Neuron (in vitro differentiated cells): ENCODE measurements around the gene SYNE2.

Experiments used
- H2AFZ ChIP-seq: one replicate; pipeline ENCODE4 v1.6.1; 2013; ENCODE audit warnings: low read depth, mild to moderate bottlenecking, inconsistent platforms, low read length, moderate library complexity
- H3K27me3 ChIP-seq: one replicate; pipeline ENCODE4 v1.6.1; 2013; ENCODE audit warnings: low read length; ENCODE audit not compliant: insufficient read depth
- H3K36me3 ChIP-seq: one replicate; pipeline ENCODE4 v1.6.1; 2013; ENCODE audit warnings: low read length; ENCODE audit not compliant: insufficient read depth
- H3K4me1 ChIP-seq: one replicate; pipeline ENCODE4 v1.6.1; 2013; ENCODE audit warnings: low read length; ENCODE audit not compliant: insufficient read depth
- H3K4me3 ChIP-seq: 2 replicates; pipeline ENCODE4 v1.5.1; 2013; ENCODE audit warnings: mild to moderate bottlenecking, low read length, moderate library complexity
- H3K9me3 ChIP-seq: one replicate; pipeline ENCODE4 v1.6.1; 2013; ENCODE audit warnings: low read length

The SYNE2 gene

DNA sequence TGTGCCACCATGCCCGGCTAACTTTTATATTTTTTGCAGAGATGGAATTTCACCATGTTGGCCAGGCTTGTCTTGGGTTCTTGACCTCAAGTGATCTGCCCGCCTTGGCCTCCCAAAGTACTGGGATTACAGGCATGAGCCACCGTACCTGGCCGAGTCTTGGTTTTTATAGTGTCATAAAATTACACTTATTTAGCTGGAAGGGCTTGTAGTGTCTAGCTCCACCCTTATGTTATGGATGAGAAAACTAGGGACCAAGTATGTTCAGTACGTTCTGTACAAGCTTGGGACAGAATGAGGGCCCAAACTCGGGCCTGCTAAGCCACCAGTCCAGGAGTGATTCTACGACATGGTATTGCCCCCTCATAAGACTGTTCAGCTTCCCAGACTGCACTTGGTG is 35.1 kb downstream of the SYNE2 start:
- H3K36me3 ChIP-seq: peaks cover 3% of the 10 kb centered on the region
- H3K4me3 ChIP-seq: no peak overlapping the region
- no peaks in the 10 kb centered on the region for H3K27me3 ChIP-seq
- H3K9me3 ChIP-seq: no peaks in the 10 kb centered on the region
- peaks cover 22% of the 10 kb centered on the region for H3K4me1 ChIP-seq
- H2AFZ ChIP-seq: no peak overlapping the region

DNA sequence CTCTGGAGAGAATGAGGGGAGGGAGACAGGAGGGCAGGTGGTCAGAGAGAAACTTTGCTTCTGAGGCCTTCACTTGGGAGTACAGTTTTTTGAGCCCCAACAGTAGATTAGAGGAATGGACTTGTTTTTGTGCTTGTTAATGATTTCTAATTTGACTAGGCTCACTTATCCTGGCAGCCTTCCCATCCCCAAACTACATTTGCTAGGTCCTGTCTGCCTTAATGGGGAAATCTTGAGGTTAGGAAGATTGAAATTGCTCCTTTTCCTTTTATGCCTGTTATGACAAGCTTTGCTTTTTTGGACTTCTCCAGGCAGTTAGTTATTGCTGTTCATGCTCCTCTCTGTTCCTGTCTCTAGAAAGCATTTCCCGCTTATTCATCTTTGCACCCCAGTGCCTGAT is 37.7 kb downstream of the SYNE2 start:
- Histone ChIP-seq H3K4me1 (peaks cover 22% of the 10 kb centered on the region), H3K4me3 (no peak overlapping the region), H3K27me3 (no peaks in the 10 kb centered on the region), H3K36me3 (peaks cover 3% of the 10 kb centered on the region), H3K9me3 (no peaks in the 10 kb centered on the region), H2AFZ (no peak overlapping the region)

DNA sequence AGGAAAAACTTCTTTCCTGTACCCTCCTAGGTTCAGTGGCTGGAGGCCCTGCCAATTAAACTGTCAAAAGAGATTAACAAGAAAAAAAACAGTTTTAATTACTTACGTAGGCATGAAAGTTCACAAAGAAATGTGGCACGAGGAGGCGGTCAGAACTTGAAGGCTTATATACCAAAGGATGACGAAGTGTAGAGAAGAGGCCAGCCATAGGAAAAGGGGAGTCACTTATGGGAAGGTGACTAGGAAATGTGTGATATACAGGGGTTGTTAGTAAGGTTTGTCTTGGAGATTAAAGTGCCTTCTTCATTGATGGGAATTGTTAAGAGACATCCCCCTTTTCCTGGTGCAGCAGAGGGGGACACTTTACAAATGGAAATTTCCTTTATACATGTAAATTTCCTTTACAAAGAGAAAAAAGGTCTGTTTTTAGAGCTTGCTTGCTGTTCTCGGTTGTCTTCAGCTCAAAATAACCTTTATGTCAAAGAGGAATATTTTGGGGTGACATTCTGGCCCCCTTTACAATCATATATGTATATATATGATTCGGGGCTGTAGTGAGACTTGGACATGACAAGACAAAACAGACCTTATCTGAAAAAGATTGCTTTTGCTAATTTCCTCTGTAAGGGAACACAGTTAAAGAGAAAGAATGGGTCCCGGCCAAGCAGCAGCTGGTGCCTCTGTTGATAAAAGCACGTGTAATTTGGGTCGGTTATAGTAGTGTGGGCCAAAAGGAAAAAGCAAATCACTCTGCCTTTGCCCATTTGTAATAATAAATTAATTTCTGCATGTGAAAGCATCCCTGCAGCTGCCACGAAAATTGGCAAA is 38.6 kb downstream of the SYNE2 start:
- H3K36me3 ChIP-seq: peaks cover 3% of the 10 kb centered on the region
- peaks cover 22% of the 10 kb centered on the region for H3K4me1 ChIP-seq
- no peaks in the 10 kb centered on the region for H3K27me3 ChIP-seq
- H2AFZ ChIP-seq: peak overlapping the region; percentile 21
- H3K9me3 ChIP-seq: no peaks in the 10 kb centered on the region
- H3K4me3 ChIP-seq: no peak overlapping the region

GRCh38 chr14:63892265-63892664 is 39.5 kb downstream of the SYNE2 start:
- Histone ChIP-seq H3K4me3 (no peak overlapping the region), H3K4me1 (peaks cover 22% of the 10 kb centered on the region), H3K27me3 (no peaks in the 10 kb centered on the region), H3K9me3 (no peaks in the 10 kb centered on the region), H2AFZ (peak overlapping the region; percentile 21), H3K36me3 (peaks cover 2% of the 10 kb centered on the region)

DNA sequence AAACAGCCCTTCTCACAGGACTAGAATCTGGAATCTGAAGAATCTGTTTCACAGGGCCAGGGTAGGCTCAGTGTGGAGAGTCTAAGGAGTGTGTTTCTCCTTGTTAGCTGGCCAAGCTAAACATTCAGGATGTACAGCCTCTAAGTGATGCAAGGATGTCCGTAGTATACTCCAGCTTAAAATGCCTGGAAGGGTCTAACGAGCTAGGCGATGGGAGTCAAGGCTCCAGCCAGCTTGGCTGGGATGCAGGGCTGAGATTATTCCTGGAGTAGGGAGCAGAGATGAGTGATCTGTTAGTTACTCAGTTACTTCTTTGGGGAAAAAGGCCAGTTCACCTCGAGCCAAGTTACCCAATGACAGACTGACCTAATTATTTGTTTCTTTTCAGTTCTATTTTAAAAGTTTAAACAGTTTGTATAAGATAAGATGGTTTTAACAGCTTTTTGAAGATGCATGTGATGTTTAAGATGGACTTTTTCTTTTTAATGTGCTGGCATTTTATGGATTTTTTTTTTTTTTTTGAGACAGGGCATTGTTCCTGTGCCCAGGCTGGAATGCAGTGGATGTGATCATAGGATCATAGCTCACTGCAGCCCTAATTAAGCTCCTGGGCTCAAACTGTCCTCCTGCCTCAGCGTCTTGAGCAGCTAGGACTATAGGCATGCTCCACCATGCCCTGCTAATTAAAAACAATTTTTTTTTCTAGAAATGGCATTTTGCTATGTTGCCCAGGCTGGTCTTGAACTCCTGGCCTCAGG is 41.1 kb downstream of the SYNE2 start:
- Histone ChIP-seq H3K36me3 (no peaks in the 10 kb centered on the region), H3K9me3 (no peaks in the 10 kb centered on the region), H3K4me1 (peaks cover 31% of the 10 kb centered on the region), H3K27me3 (no peaks in the 10 kb centered on the region), H3K4me3 (no peak overlapping the region), H2AFZ (no peak overlapping the region)

GRCh38 chr14:63895510-63895909 is 42.7 kb downstream of the SYNE2 start:
- H3K4me1 ChIP-seq: peaks cover 27% of the 10 kb centered on the region
- no peaks in the 10 kb centered on the region for H3K36me3 ChIP-seq
- H3K9me3 ChIP-seq: no peaks in the 10 kb centered on the region
- H3K4me3 ChIP-seq: no peak overlapping the region
- H3K27me3 ChIP-seq: no peaks in the 10 kb centered on the region
- H2AFZ ChIP-seq: no peak overlapping the region

DNA sequence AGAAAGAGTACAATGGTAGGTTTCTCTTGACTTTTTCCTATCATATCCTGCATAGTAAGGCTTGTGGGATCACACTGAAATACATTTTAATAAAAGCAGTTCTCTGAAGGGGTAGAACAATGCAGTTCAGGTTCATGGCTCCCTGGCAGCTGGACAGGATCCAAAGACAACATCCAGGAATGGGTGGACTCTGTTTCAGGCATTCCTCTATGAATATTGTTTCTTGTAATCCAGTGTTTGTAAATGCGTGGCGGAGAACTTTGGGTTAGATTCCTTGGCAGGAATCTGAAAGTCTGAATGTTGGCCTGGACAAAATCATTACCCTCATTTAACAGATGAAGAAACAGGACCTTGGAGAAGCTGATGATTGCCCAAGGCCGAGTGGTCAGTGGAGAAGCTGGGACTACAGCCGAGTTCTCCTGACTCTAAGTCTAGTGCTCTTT is 43.5 kb downstream of the SYNE2 start:
- Histone ChIP-seq H2AFZ (no peak overlapping the region), H3K4me1 (peaks cover 19% of the 10 kb centered on the region), H3K27me3 (no peaks in the 10 kb centered on the region), H3K36me3 (no peaks in the 10 kb centered on the region), H3K9me3 (no peaks in the 10 kb centered on the region), H3K4me3 (no peak overlapping the region)

GRCh38 chr14:63897721-63898163 is 44.9 kb downstream of the SYNE2 start:
- Histone ChIP-seq H3K4me3 (no peak overlapping the region), H2AFZ (no peak overlapping the region), H3K27me3 (no peaks in the 10 kb centered on the region), H3K9me3 (no peaks in the 10 kb centered on the region), H3K36me3 (no peaks in the 10 kb centered on the region), H3K4me1 (peaks cover 8% of the 10 kb centered on the region)

- Histone ChIP-seq H3K9me3 (no peaks in the 10 kb centered on the region), H2AFZ (no peak overlapping the region), H3K4me3 (no peak overlapping the region), H3K27me3 (no peaks in the 10 kb centered on the region), H3K36me3 (no peaks in the 10 kb centered on the region), H3K4me1 (peaks cover 8% of the 10 kb centered on the region)
These were observed 47.1 kb downstream of the SYNE2 start for GRCh38 chr14:63899953-63900352.

DNA sequence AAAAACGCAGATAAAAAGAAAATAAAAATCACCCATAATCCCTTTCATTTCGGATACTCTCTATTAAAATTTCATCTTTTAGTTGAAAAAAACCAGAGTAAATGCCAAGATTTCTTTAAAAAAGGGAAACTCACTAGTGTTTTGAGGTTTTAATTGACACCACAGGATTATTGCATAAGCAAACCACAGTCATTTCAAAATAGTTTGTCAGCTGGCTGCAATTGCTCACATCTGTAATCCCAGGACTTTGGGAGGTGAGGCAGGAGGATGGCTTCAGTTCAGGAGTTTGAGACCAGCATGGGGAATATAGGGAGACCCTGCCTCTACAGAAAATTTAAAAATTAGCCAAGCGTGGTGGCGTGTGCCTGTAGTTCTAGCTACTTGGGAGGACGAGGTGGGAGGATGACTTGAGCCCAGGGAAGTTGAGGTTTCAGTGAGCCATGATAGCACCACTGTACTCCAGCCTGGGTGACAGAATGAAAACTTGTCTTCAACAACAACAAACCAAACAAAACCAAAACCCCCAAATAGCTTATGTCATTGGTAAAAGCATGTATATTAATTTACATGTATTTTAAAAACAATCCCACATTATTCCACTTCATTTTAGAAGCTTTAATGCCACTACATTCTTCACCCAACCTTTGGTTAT is 48.8 kb downstream of the SYNE2 start:
- Histone ChIP-seq H3K36me3 (no peaks in the 10 kb centered on the region), H3K27me3 (no peaks in the 10 kb centered on the region), H3K4me1 (peaks cover 8% of the 10 kb centered on the region), H2AFZ (no peak overlapping the region), H3K9me3 (no peaks in the 10 kb centered on the region), H3K4me3 (no peak overlapping the region)

- H3K4me1 ChIP-seq: peaks cover 6% of the 10 kb centered on the region
- no peaks in the 10 kb centered on the region for H3K9me3 ChIP-seq
- H2AFZ ChIP-seq: no peak overlapping the region
- no peaks in the 10 kb centered on the region for H3K27me3 ChIP-seq
- H3K4me3 ChIP-seq: no peak overlapping the region
- no peaks in the 10 kb centered on the region for H3K36me3 ChIP-seq
These were observed 49.7 kb downstream of the SYNE2 start for GRCh38 chr14:63902375-63902976.

- H3K36me3 ChIP-seq: no peaks in the 10 kb centered on the region
- H3K27me3 ChIP-seq: no peaks in the 10 kb centered on the region
- peaks cover 7% of the 10 kb centered on the region for H3K4me1 ChIP-seq
- no peak overlapping the region for H3K4me3 ChIP-seq
- no peak overlapping the region for H2AFZ ChIP-seq
- H3K9me3 ChIP-seq: no peaks in the 10 kb centered on the region
These were observed 51.9 kb downstream of the SYNE2 start for GRCh38 chr14:63904724-63905123.

GRCh38 chr14:63905370-63905769 is 52.6 kb downstream of the SYNE2 start:
- H3K4me1 ChIP-seq: peaks cover 12% of the 10 kb centered on the region
- H3K9me3 ChIP-seq: no peaks in the 10 kb centered on the region
- no peaks in the 10 kb centered on the region for H3K36me3 ChIP-seq
- H2AFZ ChIP-seq: no peak overlapping the region
- H3K4me3 ChIP-seq: no peak overlapping the region
- H3K27me3 ChIP-seq: no peaks in the 10 kb centered on the region
